Globus pallidus (tissue), 1 donor: ENCODE measurements around the gene POPDC3.

ENCODE experiments used
- DNase-seq: peaks from one replicate; pipeline ENCODE4 v3.0.0-alpha.2; 2015; ENCODE audit warnings: low spot score

The POPDC3 gene

GRCh38 chr6:105151644-105152043, 28.2 kb downstream of the POPDC3 start:
- DNase-seq = no peak

GRCh38 chr6:105138141-105138540, 41.7 kb downstream of the POPDC3 start:
- no peak for DNase-seq

- DNase-seq = peak; percentile 35
These were observed 42.4 kb downstream of the POPDC3 start for GRCh38 chr6:105137388-105137787.

GRCh38 chr6:105136431-105137350, 43.1 kb downstream of the POPDC3 start:
- peak; percentile 74 for DNase-seq

GRCh38 chr6:105135907-105136430, 43.8 kb downstream of the POPDC3 start:
- peak; percentile 40 for DNase-seq

GRCh38 chr6:105135056-105135455, 44.8 kb downstream of the POPDC3 start:
- peak; percentile 27 for DNase-seq

- no peak for DNase-seq
These were observed 57.1 kb downstream of the POPDC3 start for GRCh38 chr6:105122717-105123116.

GRCh38 chr6:105121981-105122380, 57.8 kb downstream of the POPDC3 start:
- no peak for DNase-seq

- DNase-seq = no peak
These were observed 59.2 kb downstream of the POPDC3 start for GRCh38 chr6:105120570-105120969.

- DNase-seq = no peak
These were observed 63.7 kb downstream of the POPDC3 start for GRCh38 chr6:105116150-105116549.

GRCh38 chr6:105113422-105113821, 66.4 kb downstream of the POPDC3 start:
- DNase-seq = no peak

- DNase-seq = no peak
These were observed 67.2 kb downstream of the POPDC3 start for GRCh38 chr6:105112577-105112976.

- DNase-seq = no peak
These were observed 67.9 kb downstream of the POPDC3 start for GRCh38 chr6:105111871-105112270.

GRCh38 chr6:105111105-105111504, 68.7 kb downstream of the POPDC3 start:
- DNase-seq = no peak

GRCh38 chr6:105109955-105110895, 69.6 kb downstream of the POPDC3 start:
- no peak for DNase-seq

- no peak for DNase-seq
These were observed 71.1 kb downstream of the POPDC3 start for GRCh38 chr6:105108631-105109262.
